Gastroesophageal sphincter (tissue), 4 donors: ENCODE measurements around the gene MCF2L2. TPM values are rescaled to one million over a fixed set of nuclear protein-coding genes. Genes with fewer than 3 reads are reported as not detected.

Source experiments
- ATAC-seq: fragments of 150-250 bp; one replicate; pipeline ENCODE4 v1.9.1; 2016; ENCODE audit warnings: mild to moderate bottlenecking, moderate library complexity
- H3K27ac ChIP-seq, 4 donors: fragments of 200-600 bp; sonication (generic) in 3 of 4; 1 replicate in 3 of 4; 2 replicates in 1 of 4; pipeline ENCODE4 v1.5.1; 2016 to 2019
- H3K27me3 ChIP-seq: fragments of 200-600 bp; sonication (generic); one replicate; pipeline ENCODE4 v1.5.1; 2019
- H3K36me3 ChIP-seq, 2 donors: fragments of 200-600 bp; sonication (generic); one replicate each; pipeline ENCODE4 v1.5.1; 2019; ENCODE audit warnings: control low read depth in 1 of 2
- H3K4me1 ChIP-seq, 3 donors: fragments of 200-600 bp; sonication (generic); 1 replicate in 2 of 3; 2 replicates in 1 of 3; pipeline ENCODE4 v1.5.1; 2016 to 2019; ENCODE audit warnings: control low read depth in 2 of 3
- H3K4me3 ChIP-seq, 2 donors: fragments of 200-600 bp; sonication (generic); one replicate each; pipeline ENCODE4 v1.5.1; 2019; ENCODE audit warnings: mild to moderate bottlenecking in 1 of 2, moderate library complexity in 1 of 2
- H3K9me3 ChIP-seq, 3 donors: fragments of 200-600 bp; sonication (generic); one replicate each; pipeline ENCODE4 v1.5.1; 2017 to 2019; ENCODE audit warnings: control low read depth in 2 of 3
- CTCF ChIP-seq, 4 experiments: fragments of 200-600 bp in 2 of 4; fragments of 450-650 bp in 2 of 4; sonication (generic) in 1 of 4; IDR thresholded peaks; one replicate each; pipeline ENCODE4 v1.5.1; 2017 to 2019; ENCODE audit warnings: antibody characterized with exemption in 4 of 4, mild to moderate bottlenecking in 2 of 4, moderate library complexity in 2 of 4
- EP300 ChIP-seq: sonication (generic); formaldehyde crosslinking; IDR thresholded peaks from one replicate; pipeline ENCODE4 v1.6.1; 2017; ENCODE audit warnings: antibody characterized with exemption, mild to moderate bottlenecking
- POLR2A ChIP-seq, 2 donors: fragments of 450-650 bp; IDR thresholded peaks; one replicate each; pipeline ENCODE4 v1.6.1; 2017; ENCODE audit warnings: antibody characterized with exemption in 2 of 2, mild to moderate bottlenecking in 2 of 2, moderate library complexity in 1 of 2
- POLR2AphosphoS5 ChIP-seq: sonication (generic); formaldehyde crosslinking; IDR thresholded peaks from one replicate; pipeline ENCODE4 v1.6.1; 2017; ENCODE audit warnings: antibody characterized with exemption
- WGBS, 2 donors: methylation state at CpG; one replicate each; pipeline ENCODE4 v1.1.5; 2018; ENCODE audit warnings: low coverage in 1 of 2; 5-methylcytosine and 5-hydroxymethylcytosine counted together
- total RNA-seq, 4 donors: library from RNA; depleted of rRNA; stranded (reverse); fragments of >200 nt; gene quantifications; one replicate each; pipeline ENCODE4 v1.1.0, GENCODE V29; 2016

MCF2L2 gene
- total RNA-seq, 4 donors from 2014 or later = 0.67 to 4.0 (median 2.7) TPM

DNA sequence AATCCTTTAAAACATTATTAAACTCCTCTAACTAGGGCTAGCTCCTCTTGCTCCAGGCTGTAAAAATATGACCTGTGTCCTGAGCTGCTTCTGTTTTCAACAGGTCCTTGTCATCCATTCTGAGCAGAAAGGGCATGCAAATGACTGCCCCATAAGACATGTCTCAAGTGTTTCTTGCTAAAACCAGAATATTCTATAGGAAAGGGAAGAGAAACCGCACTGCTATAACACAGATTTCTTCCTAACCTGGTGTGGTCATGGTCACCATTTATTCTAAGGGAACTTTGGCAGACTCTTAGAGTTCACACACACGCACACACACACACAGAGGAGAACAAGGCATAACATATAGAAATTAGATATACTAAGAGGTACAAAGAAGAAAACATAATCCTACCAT is 209.6 kb downstream of the MCF2L2 start:
- Histone ChIP-seq H3K9me3 (no peaks in the 10 kb centered on the region), H3K27ac (no peak overlapping the region), H3K4me3 (no peak overlapping the region), H3K27me3 (peaks cover 31% of the 10 kb centered on the region), H3K4me1 (peaks cover 0 to under 1% (median 0%) of the 10 kb centered on the region in 3 donors), H3K36me3 (no peaks in the 10 kb centered on the region)
- 70 to 75% methylated on average over 1 of the region's 2 CpGs for WGBS, 2 donors
- TF ChIP-seq CTCF (IDR thresholded peaks at IDR 0.05) (no peak), POLR2A (IDR thresholded peaks at IDR 0.05) (no peak), EP300 (no peak), POLR2AphosphoS5 (no peak)
- no peak for ATAC-seq

- no peak for TF ChIP-seq POLR2AphosphoS5
- TF ChIP-seq POLR2A (IDR thresholded peaks at IDR 0.05) = no peak
- TF ChIP-seq EP300 = no peak
- no peak for TF ChIP-seq CTCF (IDR thresholded peaks at IDR 0.05)
- H3K4me3 ChIP-seq = no peak overlapping the region
- ATAC-seq = no peak
- peaks cover 27% of the 10 kb centered on the region for H3K27me3 ChIP-seq
- H3K4me1 ChIP-seq = peaks cover 0 to 3% (median 0%) of the 10 kb centered on the region in 3 donors
- no peaks in the 10 kb centered on the region for H3K9me3 ChIP-seq
- 62 to 71% methylated on average over 9 of the region's 9 CpGs for WGBS, 2 donors
- H3K36me3 ChIP-seq = no peaks in the 10 kb centered on the region
- H3K27ac ChIP-seq = no peak overlapping the region
Measured at GRCh38 chr3:183217548-183218332, 210.7 kb downstream of the MCF2L2 start.

DNA sequence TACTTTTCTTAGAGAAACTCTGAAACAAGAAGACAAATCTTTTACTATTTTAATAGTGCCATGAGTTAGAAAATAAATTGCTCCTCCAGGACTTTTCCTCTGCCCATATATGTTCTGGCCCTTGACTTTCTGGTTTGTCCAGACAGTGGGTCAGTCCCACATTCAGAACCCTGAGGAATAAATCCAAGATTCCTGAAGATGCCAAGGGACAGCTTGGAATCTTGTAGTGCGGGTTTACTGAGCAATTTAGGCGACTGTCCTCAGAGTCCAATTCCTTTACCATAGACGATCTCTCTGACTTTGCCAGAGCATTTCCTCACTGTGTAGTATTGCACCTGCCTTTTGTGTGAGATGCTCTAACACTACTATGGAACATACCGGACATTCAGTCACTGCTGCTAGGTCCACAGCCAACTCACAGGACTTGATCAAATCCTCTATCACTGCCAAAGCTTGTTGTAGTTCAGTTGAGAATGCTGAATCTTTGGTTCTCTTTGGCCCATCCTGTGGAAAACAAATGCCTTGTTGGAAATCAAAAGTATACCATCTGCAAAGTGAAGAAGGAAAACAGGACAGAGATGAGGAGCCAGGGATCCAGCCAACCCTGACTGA is 212.7 kb downstream of the MCF2L2 start:
- Histone ChIP-seq H3K27ac (no peak overlapping the region), H3K9me3 (no peaks in the 10 kb centered on the region), H3K27me3 (peaks cover 11% of the 10 kb centered on the region), H3K4me3 (no peak overlapping the region), H3K4me1 (peaks cover 0 to 3% (median 0%) of the 10 kb centered on the region in 3 donors), H3K36me3 (no peaks in the 10 kb centered on the region)
- 87% methylated on average over 3 of the region's 4 CpGs; no CpG with 5 or more reads in 1 of the 2 donors for WGBS, 2 donors
- no peak for TF ChIP-seq POLR2A (IDR thresholded peaks at IDR 0.05)
- ATAC-seq = no peak

DNA sequence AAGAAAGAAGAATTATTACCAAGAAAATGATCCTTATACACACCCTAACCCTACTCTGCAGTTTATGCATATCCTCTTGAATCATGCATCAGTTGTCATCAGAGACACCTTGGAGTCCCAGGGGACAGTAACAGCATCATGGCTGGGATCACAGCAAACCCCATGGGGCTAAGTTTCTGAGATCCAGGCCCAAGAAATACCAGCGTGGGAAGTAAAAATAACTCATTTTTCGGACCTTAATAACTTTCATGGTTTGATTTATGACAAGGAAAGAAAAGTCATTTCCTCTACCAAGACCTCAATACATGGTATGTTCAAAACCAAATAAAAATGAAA is 214.2 kb downstream of the MCF2L2 start:
- no peak overlapping the region for H3K27ac ChIP-seq
- no peaks in the 10 kb centered on the region for H3K9me3 ChIP-seq
- H3K36me3 ChIP-seq = no peaks in the 10 kb centered on the region
- no peak for ATAC-seq
- 48 to 72% methylated on average over 2 of the region's 2 CpGs for WGBS, 2 donors
- peaks cover 11% of the 10 kb centered on the region for H3K27me3 ChIP-seq
- H3K4me3 ChIP-seq = no peak overlapping the region
- no peak for TF ChIP-seq POLR2A (IDR thresholded peaks at IDR 0.05)
- TF ChIP-seq POLR2AphosphoS5 = no peak
- TF ChIP-seq CTCF (IDR thresholded peaks at IDR 0.05) = no peak
- no peak for TF ChIP-seq EP300
- peaks cover 0 to 3% (median 0%) of the 10 kb centered on the region in 3 donors for H3K4me1 ChIP-seq

DNA sequence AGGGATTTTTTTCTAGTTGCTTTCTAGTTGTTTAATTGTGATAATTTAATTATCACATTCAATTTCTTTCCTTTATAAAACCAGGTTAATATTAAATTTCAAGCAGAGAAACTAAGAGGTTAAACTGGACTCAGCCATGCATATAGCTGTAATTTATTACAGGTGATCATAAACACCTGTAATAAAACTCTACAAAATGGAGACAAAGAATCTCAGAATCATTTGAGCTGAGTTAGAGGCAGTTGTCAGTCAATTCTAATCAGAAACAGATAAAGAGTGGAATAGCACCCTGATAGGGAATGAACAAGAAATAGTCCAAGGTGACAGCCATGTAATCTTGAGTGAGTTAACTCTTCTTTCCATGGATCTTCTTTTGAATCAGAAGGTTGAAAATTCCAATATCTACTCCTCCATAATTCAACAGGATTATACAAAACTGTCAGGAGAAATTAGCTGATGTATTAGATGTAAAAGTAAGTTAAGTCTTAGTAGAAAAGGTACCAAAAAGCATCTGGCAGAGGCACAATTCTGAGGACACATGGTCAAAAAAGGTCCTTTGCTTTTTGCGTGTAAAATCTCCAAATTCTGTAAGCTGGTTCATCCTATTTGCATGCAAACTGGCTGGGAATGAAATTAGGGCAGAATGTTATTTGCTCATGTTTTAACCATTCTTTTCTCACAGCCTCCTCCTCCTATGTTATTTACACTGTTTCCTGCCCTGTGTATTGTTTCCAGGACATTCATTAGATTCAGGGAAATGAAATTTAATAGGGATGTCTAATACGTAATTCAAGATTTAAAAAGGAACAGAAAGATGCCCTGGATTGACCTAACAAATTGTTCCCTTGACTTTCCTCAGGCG is 214.8 kb downstream of the MCF2L2 start:
- H3K27ac ChIP-seq = no peak overlapping the region
- TF ChIP-seq POLR2AphosphoS5 (no peak), POLR2A (IDR thresholded peaks at IDR 0.05) (no peak), EP300 (no peak), CTCF (IDR thresholded peaks at IDR 0.05) (no peak)
- ATAC-seq = no peak

More for the DNA sequence above, 214.8 kb downstream of the MCF2L2 start:
- Histone ChIP-seq H3K36me3 (no peaks in the 10 kb centered on the region), H3K27me3 (peaks cover 11% of the 10 kb centered on the region), H3K9me3 (no peaks in the 10 kb centered on the region), H3K4me3 (no peak overlapping the region), H3K4me1 (peaks cover 0 to 3% (median 0%) of the 10 kb centered on the region in 3 donors)
- 63 to 71% methylated on average over 2 to 3 of the region's 3 CpGs for WGBS, 2 donors
